ENCODE measurements around the gene ABHD14A.
"Not testable (repeated sequence)": the region's sequence is repeated elsewhere in the genome, so short reads cannot be mapped to it uniquely, and the experiment has no call there.

The ABHD14A gene

DNA sequence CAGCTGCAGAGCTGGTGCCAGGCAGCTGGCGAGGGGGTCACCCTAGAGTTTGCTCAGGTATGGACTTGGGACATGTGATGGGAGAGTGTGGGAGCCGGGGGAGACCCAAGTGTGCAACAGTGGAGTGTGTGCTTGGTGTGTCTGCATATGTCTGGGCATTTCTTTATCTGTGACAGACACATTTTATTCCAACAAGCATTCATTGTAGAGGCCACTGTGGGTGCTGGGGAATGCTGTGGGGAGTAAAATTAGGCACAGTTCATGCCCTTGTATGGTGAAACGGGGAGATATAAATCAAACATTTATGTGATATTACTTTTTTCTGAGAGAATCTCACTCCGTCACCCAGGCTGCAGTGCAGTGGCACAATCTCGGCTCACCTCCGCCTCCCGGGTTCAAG lies 12.7 kb downstream of the ABHD14A start:
- ChIA-PET POLR2A (interaction anchor here (0.9 to 1.8 kb wide), 2 partner anchors 8 to 11 kb away, joined by 4 to 6 read pairs; partner anchors contain the start of gene RPL29), CTCF (interaction anchor here (1.7 to 2.4 kb wide), 2 partner anchors 13 to 14 kb away, joined by 9 read pairs; partner anchors contain the start of gene ABHD14B)
- no peak for DNase-seq (ENCODE audit: extremely low spot score)
- TF ChIP-seq, protein P1, sequence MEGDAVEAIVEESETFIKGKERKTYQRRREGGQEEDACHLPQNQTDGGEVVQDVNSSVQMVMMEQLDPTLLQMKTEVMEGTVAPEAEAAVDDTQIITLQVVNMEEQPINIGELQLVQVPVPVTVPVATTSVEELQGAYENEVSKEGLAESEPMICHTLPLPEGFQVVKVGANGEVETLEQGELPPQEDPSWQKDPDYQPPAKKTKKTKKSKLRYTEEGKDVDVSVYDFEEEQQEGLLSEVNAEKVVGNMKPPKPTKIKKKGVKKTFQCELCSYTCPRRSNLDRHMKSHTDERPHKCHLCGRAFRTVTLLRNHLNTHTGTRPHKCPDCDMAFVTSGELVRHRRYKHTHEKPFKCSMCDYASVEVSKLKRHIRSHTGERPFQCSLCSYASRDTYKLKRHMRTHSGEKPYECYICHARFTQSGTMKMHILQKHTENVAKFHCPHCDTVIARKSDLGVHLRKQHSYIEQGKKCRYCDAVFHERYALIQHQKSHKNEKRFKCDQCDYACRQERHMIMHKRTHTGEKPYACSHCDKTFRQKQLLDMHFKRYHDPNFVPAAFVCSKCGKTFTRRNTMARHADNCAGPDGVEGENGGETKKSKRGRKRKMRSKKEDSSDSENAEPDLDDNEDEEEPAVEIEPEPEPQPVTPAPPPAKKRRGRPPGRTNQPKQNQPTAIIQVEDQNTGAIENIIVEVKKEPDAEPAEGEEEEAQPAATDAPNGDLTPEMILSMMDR (IDR thresholded peaks at IDR 0.05; ENCODE audit: control extremely low read depth, extremely low read depth, low read depth, missing control alignments) = no peak

DNA sequence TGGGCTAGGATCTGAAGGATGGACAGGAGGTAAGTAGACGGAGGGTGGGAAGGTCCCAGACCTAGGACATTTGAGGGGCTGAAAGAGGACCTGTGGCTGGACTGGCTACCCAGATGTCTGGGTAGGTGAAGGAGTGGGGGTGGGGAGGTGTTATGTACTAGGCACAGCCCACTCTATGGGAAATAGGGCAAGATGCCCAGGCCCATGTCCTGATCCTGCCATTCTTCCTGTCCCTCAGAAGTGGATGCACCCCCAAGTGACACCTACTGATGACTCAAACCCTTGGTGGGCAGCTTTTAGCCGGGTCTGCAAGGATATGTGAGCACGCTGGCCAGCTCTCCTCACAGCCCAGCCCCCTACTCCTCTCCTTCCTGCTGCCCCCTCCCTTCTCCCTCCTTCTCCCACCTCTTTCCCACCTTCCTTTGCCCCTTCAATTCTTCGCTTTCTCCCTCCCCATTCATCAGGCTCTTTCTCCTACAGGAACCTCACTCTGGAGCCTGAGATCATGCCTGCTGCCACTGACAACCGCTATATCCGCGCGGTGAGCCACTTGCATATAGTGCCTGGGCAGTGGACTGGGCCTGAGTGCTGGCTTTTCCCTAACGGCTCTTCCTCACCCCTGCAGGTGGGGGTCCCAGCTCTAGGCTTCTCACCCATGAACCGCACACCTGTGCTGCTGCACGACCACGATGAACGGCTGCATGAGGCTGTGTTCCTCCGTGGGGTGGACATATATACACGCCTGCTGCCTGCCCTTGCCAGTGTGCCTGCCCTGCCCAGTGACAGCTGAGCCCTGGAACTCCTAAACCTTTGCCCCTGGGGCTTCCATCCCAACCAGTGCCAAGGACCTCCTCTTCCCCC lies 13.7 kb downstream of the ABHD14A start:
- ChIA-PET CTCF (no interaction called here), POLR2A (no interaction called here)
- DNase-seq (ENCODE audit: extremely low spot score) = no peak
- TF ChIP-seq, protein P1 (IDR thresholded peaks at IDR 0.05; ENCODE audit: control extremely low read depth, extremely low read depth, low read depth, missing control alignments) = no peak

DNA sequence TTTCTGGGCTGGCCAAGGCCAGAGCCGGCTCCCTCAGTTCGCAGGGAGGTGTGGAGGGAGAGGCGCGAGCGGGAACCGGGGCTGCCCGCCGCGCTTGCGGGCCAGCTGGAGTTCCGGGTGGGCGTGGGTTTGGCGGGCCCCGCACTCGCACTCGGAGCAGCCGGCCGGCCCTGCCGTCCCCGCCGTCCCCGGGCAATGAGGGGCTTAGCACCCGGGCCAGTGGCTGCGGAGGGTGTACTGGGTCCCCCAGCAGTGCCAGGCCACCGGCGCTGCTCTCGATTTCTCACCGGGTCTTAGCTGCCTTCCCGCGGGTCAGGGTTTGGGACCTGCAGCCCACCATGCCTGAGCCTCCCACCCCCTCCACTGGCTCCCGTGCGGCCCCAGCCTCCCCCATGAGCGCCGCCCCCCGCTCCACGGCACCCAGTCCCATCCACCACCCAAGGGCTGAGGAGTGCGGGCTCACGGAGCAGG lies 15.7 kb downstream of the ABHD14A start:
- not testable (repeated sequence) for DNase-seq (ENCODE audit: extremely low spot score)
- POLR2A ChIA-PET = interaction anchor here (0.7 to 0.9 kb wide), 3 partner anchors 8 to 68 kb away, joined by 3 to 4 read pairs (median 3); no protein-coding TSS in a partner anchor
- CTCF ChIA-PET = interaction anchor here (3.2 to 3.3 kb wide), 2 partner anchors 12 to 49 kb away, joined by 12 to 22 read pairs; partner anchors contain the start of genes PARP3 and RRP9

DNA sequence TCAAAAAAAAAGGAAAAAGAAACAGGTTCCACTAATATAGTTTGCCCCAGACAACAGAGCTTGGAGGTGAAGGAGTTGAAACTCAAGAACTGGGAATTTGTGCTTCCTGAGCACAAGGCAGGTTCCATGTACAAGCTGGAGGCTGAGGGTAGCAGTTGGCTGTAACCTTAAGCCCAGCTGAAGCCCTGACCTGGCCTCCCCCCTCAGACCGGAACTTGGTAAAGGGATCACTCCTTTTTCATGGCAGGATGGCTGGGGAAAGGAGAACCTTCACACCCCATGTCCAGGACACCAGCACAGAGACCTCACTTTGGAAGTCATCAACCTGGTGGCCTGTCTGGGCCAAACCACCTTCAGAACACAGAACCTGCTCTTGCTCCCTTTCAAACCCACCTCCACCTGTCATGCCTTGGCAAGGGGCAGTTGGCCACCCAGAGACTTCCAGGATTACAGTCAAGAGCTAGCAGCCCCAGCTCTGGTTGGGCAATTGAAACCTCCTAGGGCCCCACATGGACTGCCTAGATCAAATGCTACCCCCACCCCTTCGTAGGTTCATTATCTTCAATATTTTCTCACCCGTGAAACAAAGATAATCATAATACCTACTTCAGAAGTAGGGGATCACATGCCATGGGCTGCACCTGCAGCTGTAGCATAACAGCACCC lies 17.3 kb downstream of the ABHD14A start:
- DNase-seq (ENCODE audit: extremely low spot score) = no peak
- ChIA-PET CTCF (interaction anchor here (1.0 to 4.3 kb wide), 6 partner anchors 10 to 233 kb away, joined by 3 to 22 read pairs (median 16); partner anchors contain the start of genes ABHD14A, ABHD14B, ACY1 and PARP3), POLR2A (interaction anchor here (0.6 to 3.4 kb wide), 3 partner anchors 9 to 49 kb away, joined by 3 to 30 read pairs (median 3); partner anchors contain the start of genes ABHD14B and ACY1)
- TF ChIP-seq, protein P1 (IDR thresholded peaks at IDR 0.05; ENCODE audit: control extremely low read depth, extremely low read depth, low read depth, missing control alignments) = no peak

DNA sequence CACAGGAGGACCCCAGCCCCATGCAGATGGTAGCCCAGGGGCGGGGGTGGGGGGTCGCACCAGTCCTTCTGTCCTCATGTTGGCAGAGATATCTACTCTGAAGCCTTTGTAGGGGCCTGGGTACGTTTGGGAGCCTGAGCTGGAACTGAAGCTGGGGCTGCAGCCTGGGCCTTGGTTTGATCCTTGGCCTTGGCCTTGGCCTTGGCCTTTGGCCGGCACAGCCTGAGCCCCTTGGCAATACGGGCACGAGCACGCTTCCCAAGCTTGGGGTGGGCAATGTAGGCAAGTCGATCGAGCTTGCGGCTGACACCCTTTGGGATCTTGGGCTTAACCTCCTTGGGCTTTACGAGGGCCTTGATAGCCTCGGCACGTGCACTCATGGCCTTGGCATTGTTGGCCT lies 18.8 kb downstream of the ABHD14A start:
- ChIA-PET POLR2A (interaction anchor here (3.4 kb wide), 1 partner anchor 10 kb away, joined by 30 read pairs; the partner anchor contains the start of gene ACY1), CTCF (interaction anchor here (2.8 to 4.3 kb wide), 5 partner anchors 9 to 60 kb away, joined by 12 to 22 read pairs (median 19); partner anchors contain the start of genes ABHD14A, ABHD14B, ACY1 and PARP3)
- not testable (repeated sequence) for DNase-seq (ENCODE audit: extremely low spot score)

DNA sequence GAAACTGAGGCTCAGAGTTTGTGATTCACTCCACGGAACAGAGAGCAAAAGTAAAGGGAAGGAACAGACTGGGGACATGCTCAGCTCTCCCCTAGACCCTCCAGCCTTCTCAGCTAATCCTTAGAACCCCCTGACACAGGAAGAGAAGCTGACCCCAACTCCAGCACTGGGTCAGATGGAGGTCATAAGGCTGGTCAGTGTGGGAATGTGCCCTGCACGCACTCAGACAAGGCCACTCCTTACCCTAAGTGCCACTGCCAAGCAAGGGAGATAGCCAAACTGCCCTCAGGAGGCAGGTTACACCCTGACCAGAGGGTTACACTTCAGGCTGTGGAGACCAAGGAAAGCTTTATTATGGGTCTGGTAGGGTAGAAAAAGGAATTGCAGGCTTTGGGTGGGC lies 19.7 kb downstream of the ABHD14A start:
- POLR2A ChIA-PET = interaction anchor here (3.4 kb wide), 1 partner anchor 11 kb away, joined by 30 read pairs; the partner anchor contains the start of gene ACY1
- TF ChIP-seq, protein P1 (IDR thresholded peaks at IDR 0.05; ENCODE audit: control extremely low read depth, extremely low read depth, low read depth, missing control alignments) = no peak
- DNase-seq (ENCODE audit: extremely low spot score) = no peak
- CTCF ChIA-PET = interaction anchor here (0.6 to 4.3 kb wide), 7 partner anchors 10 to 226 kb away, joined by 3 to 19 read pairs (median 7); partner anchors contain the start of genes ABHD14A, ABHD14B, ACY1 and RRP9
